Bronchial epithelial cell (primary cell): Measurements from ENCODE around the gene TFF2. TPM values are rescaled to one million over a fixed set of nuclear protein-coding genes. Genes with fewer than 3 reads are reported as not detected.
A peak's percentile ranks its signal among the peaks of the same experiment; 100 is the strongest.

Experiments used
- DNase-seq: peaks from one replicate; pipeline ENCODE4 v3.0.0-alpha.2; 2010; ENCODE audit warnings: low read depth
- FAIRE-seq: peaks from 2 replicates; lab custom pipeline; 2011; peaks lifted over from hg19 to GRCh38; lab: Jason Lieb, UNC
- H3K27me3 ChIP-seq: 2 replicates; pipeline ENCODE4 v1.5.1; 2011; ENCODE audit warnings: low read length; ENCODE audit not compliant: control insufficient read depth, insufficient read depth
- H3K36me3 ChIP-seq: 2 replicates; pipeline ENCODE4 v1.5.1; 2011; ENCODE audit warnings: low read length; ENCODE audit not compliant: control insufficient read depth, insufficient read depth
- H3K4me3 ChIP-seq: 2 replicates; pipeline ENCODE4 v1.5.1; 2011; ENCODE audit warnings: mild to moderate bottlenecking, low read depth, low read length, control low read depth
- total RNA-seq: library from RNA; depleted of rRNA; stranded (reverse); fragments of >200 nt; gene quantifications from 2 replicates; pipeline ENCODE4 v1.2.1, GENCODE V29; 2014
- TF ChIP-seq, protein P1 (sequence below): IDR thresholded peaks from 2 replicates; pipeline ENCODE4 v1.5.1; 2011; ENCODE audit warnings: mild to moderate bottlenecking, moderate library complexity, low read length, control low read depth, inconsistent platforms; ENCODE audit not compliant: insufficient read depth, severe bottlenecking

The TFF2 gene
- total RNA-seq, 1 donor from 2014 or later: not detected

DNA sequence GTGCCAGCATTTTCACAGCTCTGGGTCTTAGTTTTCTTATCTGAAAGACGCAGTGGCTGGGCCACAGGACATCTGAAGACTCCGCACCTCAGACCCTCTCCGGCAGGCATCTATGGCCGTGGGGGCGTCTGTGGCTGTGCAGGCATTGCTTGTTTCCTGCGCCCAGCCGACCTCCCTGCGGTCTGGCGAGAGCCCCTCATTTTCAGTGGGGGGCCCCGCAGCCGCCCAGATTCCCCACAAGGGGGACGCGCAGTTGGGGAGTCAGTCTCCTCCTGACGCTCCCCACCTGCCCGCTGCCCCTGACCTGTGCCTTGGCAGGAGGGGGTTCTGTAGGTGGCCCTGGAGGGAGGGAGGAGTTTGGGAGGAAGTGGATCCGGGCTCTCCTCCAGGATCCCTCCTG is 19.0 kb upstream of the TFF2 start:
- FAIRE-seq: no peak
- TF ChIP-seq, protein P1, sequence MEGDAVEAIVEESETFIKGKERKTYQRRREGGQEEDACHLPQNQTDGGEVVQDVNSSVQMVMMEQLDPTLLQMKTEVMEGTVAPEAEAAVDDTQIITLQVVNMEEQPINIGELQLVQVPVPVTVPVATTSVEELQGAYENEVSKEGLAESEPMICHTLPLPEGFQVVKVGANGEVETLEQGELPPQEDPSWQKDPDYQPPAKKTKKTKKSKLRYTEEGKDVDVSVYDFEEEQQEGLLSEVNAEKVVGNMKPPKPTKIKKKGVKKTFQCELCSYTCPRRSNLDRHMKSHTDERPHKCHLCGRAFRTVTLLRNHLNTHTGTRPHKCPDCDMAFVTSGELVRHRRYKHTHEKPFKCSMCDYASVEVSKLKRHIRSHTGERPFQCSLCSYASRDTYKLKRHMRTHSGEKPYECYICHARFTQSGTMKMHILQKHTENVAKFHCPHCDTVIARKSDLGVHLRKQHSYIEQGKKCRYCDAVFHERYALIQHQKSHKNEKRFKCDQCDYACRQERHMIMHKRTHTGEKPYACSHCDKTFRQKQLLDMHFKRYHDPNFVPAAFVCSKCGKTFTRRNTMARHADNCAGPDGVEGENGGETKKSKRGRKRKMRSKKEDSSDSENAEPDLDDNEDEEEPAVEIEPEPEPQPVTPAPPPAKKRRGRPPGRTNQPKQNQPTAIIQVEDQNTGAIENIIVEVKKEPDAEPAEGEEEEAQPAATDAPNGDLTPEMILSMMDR: no peak
- Histone ChIP-seq H3K27me3 (no peaks in the 10 kb centered on the region), H3K36me3 (no peaks in the 10 kb centered on the region), H3K4me3 (no peak overlapping the region)
- DNase-seq: no peak

DNA sequence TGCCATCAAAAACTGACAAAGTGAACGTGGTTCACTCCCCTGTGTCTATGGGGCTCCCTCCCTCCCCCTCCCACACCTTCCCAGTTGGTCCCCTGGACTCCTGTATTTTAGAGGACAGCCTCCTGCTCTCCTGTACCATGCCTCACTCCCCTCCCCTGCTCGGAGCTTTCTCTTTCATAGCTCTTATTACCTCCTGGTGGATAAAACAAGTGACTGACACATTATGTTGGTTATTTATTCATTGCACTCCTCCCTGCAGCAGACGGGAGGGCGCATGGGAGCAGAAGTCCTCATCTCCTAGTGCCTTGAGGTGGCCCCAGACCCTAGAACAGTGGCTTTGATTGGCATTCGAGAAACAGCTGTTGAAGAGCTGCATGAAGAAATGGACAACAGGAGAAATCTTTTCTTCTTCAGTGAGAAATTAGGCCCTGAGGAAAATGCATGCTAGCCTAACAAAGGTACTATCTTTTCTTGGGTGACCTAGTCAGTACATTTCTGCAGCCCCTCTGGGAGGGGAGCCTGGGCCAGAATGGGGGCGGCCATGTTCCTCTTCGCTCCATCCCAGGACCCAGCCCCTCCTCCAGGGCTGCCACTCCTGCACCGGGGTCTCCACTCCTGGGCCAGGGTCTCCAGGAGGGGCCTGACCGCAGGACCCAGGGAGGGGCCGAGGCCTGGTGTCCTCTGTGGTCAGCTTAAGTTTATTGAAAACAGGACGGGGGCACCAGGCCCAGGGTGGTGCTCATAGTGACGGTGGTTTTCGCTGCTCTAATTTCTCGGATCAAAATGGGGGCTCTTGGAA is 16.8 kb upstream of the TFF2 start:
- TF ChIP-seq, protein P1: no peak
- Histone ChIP-seq H3K4me3 (no peak overlapping the region), H3K36me3 (no peaks in the 10 kb centered on the region), H3K27me3 (no peaks in the 10 kb centered on the region)
- FAIRE-seq: no peak
- no peak for DNase-seq

DNA sequence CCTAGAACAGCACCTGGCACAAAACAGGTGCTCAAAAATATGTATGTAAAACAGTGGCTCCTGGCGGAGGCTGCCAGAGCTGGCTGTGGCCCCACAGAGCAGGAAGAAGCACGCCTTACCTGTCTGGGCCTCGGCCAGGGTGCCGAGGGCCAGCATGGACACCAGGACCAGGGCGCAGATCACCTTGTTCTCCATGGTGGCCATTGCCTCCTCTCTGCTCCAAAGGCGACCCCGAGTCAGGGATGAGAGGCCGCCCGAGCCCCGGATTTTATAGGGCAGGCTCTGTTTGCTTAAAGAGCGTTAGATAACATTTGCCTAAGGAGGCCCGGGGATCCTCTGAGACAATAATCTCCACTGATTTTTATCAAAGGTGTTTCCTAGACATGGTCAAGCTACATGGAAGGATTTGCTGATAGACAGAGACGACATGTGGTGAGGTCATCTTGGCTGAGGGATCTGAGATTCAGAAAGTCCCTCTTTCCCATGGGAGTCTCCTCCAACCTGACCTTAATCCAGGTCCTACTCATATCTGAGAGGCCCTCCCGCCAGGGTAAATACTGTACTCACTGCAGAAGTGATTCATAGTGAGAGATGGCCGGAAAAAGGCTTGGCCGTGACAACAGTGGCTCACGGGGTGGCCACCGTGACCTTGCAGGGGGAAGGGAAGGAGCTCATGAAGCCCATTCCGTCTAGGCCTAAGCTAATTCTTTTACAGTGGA is 15.7 kb upstream of the TFF2 start, which contains the start of gene TFF1:
TSS of gene TFF1 (minus strand) at position 244 of the 719 bp plus-strand sequence. CDS start at position 204, 40 bp downstream.
- H3K4me3 ChIP-seq: no peak within 1 kb of the TSS
- H3K36me3 ChIP-seq: no peaks in the 10 kb centered on the region
- peak; percentile 45 for DNase-seq
- H3K27me3 ChIP-seq: no peaks in the 10 kb centered on the region
- peak; percentile 83 for FAIRE-seq
- TF ChIP-seq, protein P1: no peak

DNA sequence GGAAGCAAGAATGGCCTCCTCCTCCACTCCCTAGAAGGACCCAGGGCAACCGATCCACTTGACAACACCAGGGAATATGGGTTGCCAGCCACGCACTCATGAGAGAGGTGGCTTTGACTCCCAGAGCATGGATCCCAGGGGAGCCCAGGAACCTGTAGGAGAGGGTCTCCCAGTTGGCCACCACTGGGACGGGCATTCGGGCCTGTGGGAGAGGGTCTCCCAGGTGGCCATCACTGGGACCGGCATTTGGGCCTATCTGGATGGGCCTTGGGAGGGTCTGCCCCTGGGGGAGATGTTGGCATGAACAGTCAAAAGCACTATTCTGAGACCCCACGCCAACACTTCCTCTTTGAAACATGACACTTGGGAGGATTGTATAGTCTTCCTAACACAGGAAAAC is 15.0 kb upstream of the TFF2 start:
- Histone ChIP-seq H3K4me3 (no peak overlapping the region), H3K36me3 (no peaks in the 10 kb centered on the region), H3K27me3 (no peaks in the 10 kb centered on the region)
- no peak for FAIRE-seq
- TF ChIP-seq, protein P1: no peak
- DNase-seq: no peak

DNA sequence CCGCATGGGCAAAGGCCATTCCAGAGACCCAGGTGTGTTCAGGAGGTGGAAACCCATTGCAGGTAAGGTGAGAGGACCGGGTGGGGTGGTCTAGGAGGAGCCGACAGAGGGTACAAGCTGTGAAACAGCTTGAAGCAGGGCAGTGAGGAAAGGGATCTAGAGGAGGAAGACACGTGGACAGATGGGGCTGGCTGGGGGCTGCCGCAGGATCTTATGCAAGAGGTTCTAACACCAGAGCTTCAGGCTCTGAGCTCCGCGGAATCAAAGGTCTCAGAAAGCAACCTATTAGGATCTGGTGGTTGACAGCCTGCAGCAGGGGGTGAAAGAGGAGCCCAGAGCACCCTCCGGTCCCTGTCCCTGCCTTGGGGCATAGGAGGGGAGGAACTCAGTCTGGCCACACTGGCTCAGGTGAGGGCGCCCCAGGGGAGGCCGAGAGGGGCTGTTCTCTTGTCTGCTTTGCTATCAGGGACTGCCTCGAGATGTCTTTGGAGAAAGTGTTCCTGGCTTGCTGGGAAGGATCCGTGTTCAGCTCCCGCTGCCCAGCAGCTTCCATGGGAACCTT is 13.6 kb upstream of the TFF2 start:
- no peaks in the 10 kb centered on the region for H3K27me3 ChIP-seq
- no peak overlapping the region for H3K4me3 ChIP-seq
- DNase-seq: no peak
- FAIRE-seq: no peak
- H3K36me3 ChIP-seq: no peaks in the 10 kb centered on the region
- TF ChIP-seq, protein P1: no peak
